Esophagus squamous epithelium (tissue), 5 donors: ENCODE results near the gene NAT16. TPM values are rescaled to one million over a fixed set of nuclear protein-coding genes. Genes with fewer than 3 reads are reported as not detected.

Source experiments
- DNase-seq: peaks from one replicate; lab custom pipeline; 2025; lab: John Stamatoyannopoulos, UW
- H3K27ac ChIP-seq, 4 donors: fragments of 200-600 bp; sonication (generic); one replicate each; pipeline ENCODE4 v1.5.1; 2016 to 2019; ENCODE audit warnings: mild to moderate bottlenecking in 1 of 4
- H3K27me3 ChIP-seq, 4 donors: fragments of 200-600 bp; sonication (generic); 1 replicate in 3 of 4; 2 replicates in 1 of 4; pipeline versions ENCODE4 v1.5.1 to v1.6.0; 2017 to 2021; ENCODE audit warnings: antibody characterized with exemption in 1 of 4
- H3K36me3 ChIP-seq, 3 donors: fragments of 200-600 bp; sonication (generic); one replicate each; pipeline ENCODE4 v1.5.1; 2016 to 2019
- H3K4me1 ChIP-seq, 3 donors: fragments of 200-600 bp; sonication (generic); one replicate each; pipeline ENCODE4 v1.5.1; 2017 to 2019
- H3K4me3 ChIP-seq, 4 donors: fragments of 200-600 bp; sonication (generic); 1 replicate in 3 of 4; 2 replicates in 1 of 4; pipeline ENCODE4 v1.5.1; 2016 to 2019; ENCODE audit warnings: mild to moderate bottlenecking in 2 of 4, moderate library complexity in 1 of 4
- H3K9me3 ChIP-seq, 3 donors: fragments of 200-600 bp; sonication (generic); one replicate each; pipeline ENCODE4 v1.5.1; 2016 to 2019
- POLR2A ChIP-seq, 4 donors: fragments of 450-650 bp; IDR thresholded peaks; one replicate each; pipeline ENCODE4 v1.6.1; 2017; ENCODE audit warnings: antibody characterized with exemption in 4 of 4, mild to moderate bottlenecking in 4 of 4, moderate library complexity in 3 of 4
- WGBS, 2 donors: methylation state at CpG; one replicate each; pipeline ENCODE4 v1.1.5; 2018; 5-methylcytosine and 5-hydroxymethylcytosine counted together
- intact Hi-C: fragments of 100-400 bp; cut with DNase I; formaldehyde crosslinking; loops from one replicate; pipeline ENCODE4 v1.15.0; 2022
- total RNA-seq, 4 donors: library from RNA; depleted of rRNA; stranded (reverse); fragments of >200 nt; gene quantifications; one replicate each; pipeline ENCODE4 v1.1.0, GENCODE V29; 2016
- TF ChIP-seq, protein P1 (sequence below), 6 experiments: fragments of 450-650 bp in 4 of 6; fragments of 200-600 bp in 2 of 6; sonication (generic) in 2 of 6; IDR thresholded peaks; one replicate each; pipeline ENCODE4 v1.5.1; 2016 to 2019; ENCODE audit warnings: antibody characterized with exemption in 6 of 6, mild to moderate bottlenecking in 4 of 6, moderate library complexity in 4 of 6
- donor health status: DM: yes; HTN: yes; CAD: no.

Gene NAT16
- total RNA-seq, 4 donors from 2014 or later: not detected

- Histone ChIP-seq H3K4me1 (peaks cover 6 to 14% (median 10%) of the 10 kb centered on the region in 3 donors), H3K36me3 (no peaks in the 10 kb centered on the region), H3K9me3 (no peaks in the 10 kb centered on the region), H3K27me3 (peaks cover 0 to 72% (median 18%) of the 10 kb centered on the region in 4 donors), H3K4me3 (no peak overlapping the region), H3K27ac (no peak overlapping the region)
- no peak for DNase-seq
- TF ChIP-seq, protein P1, sequence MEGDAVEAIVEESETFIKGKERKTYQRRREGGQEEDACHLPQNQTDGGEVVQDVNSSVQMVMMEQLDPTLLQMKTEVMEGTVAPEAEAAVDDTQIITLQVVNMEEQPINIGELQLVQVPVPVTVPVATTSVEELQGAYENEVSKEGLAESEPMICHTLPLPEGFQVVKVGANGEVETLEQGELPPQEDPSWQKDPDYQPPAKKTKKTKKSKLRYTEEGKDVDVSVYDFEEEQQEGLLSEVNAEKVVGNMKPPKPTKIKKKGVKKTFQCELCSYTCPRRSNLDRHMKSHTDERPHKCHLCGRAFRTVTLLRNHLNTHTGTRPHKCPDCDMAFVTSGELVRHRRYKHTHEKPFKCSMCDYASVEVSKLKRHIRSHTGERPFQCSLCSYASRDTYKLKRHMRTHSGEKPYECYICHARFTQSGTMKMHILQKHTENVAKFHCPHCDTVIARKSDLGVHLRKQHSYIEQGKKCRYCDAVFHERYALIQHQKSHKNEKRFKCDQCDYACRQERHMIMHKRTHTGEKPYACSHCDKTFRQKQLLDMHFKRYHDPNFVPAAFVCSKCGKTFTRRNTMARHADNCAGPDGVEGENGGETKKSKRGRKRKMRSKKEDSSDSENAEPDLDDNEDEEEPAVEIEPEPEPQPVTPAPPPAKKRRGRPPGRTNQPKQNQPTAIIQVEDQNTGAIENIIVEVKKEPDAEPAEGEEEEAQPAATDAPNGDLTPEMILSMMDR (IDR thresholded peaks at IDR 0.05): no peak
- no peak for TF ChIP-seq POLR2A (IDR thresholded peaks at IDR 0.05)
- intact Hi-C loops: no loop called here
- WGBS, 2 donors: 69 to 80% methylated on average over 3 to 11 of the region's 21 CpGs
Measured at GRCh38 chr7:101197991-101198390, 17.9 kb upstream of the NAT16 start.

- Histone ChIP-seq H3K9me3 (no peaks in the 10 kb centered on the region), H3K27me3 (peaks cover 0 to 51% (median 6%) of the 10 kb centered on the region in 4 donors), H3K4me3 (no peak overlapping the region), H3K4me1 (peaks cover 0 to 5% (median 0%) of the 10 kb centered on the region in 3 donors), H3K36me3 (no peaks in the 10 kb centered on the region), H3K27ac (no peak overlapping the region)
- intact Hi-C loops: no loop called here
- no peak for TF ChIP-seq POLR2A (IDR thresholded peaks at IDR 0.05)
- WGBS, 2 donors: 77 to 86% methylated on average over 1 to 3 of the region's 17 CpGs
- DNase-seq: no peak
Measured at GRCh38 chr7:101195884-101196283, 15.8 kb upstream of the NAT16 start.

DNA sequence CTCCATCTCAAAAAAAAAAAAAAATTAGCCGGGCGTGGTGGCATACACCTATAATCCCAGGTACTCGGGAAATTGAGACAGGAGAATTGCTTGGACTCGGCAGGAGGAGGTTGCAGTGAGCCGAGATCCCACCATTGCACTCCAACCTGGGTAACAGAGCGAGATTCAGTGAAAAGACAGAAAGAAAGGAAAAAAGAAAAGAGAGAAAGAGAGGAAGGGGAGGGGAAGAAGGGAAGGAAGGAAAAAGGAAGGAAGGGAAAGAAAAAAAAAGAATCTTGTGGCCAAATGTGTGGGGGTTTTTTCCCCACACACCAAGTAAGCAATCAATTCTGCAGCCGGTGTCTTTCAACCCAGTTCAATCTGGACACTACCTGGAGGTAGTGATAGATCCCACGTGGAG, 9.0 kb upstream of the NAT16 start:
- Histone ChIP-seq H3K27me3 (peaks cover 0 to 30% (median 0%) of the 10 kb centered on the region in 4 donors), H3K4me3 (no peak overlapping the region), H3K36me3 (no peaks in the 10 kb centered on the region), H3K27ac (no peak overlapping the region), H3K4me1 (peaks cover 0 to 5% (median 0%) of the 10 kb centered on the region in 3 donors), H3K9me3 (no peaks in the 10 kb centered on the region)
- 70 to 73% methylated on average over 8 of the region's 8 CpGs for WGBS, 2 donors
- TF ChIP-seq POLR2A (IDR thresholded peaks at IDR 0.05): no peak
- TF ChIP-seq, protein P1 (IDR thresholded peaks at IDR 0.05): no peak
- DNase-seq: no peak
- intact Hi-C loops: no loop called here

- intact Hi-C loops: no loop called here
- no peaks in the 10 kb centered on the region for H3K9me3 ChIP-seq
- H3K27ac ChIP-seq: no peak overlapping the region
- no peaks in the 10 kb centered on the region for H3K36me3 ChIP-seq
- TF ChIP-seq, protein P1 (IDR thresholded peaks at IDR 0.05): no peak
- TF ChIP-seq POLR2A (IDR thresholded peaks at IDR 0.05): no peak
- no peak for DNase-seq
- peaks cover 0 to 52% (median 2%) of the 10 kb centered on the region in 4 donors for H3K27me3 ChIP-seq
- WGBS, 2 donors: 67 to 70% methylated on average over 2 to 4 of the region's 4 CpGs
- H3K4me1 ChIP-seq: no peaks in the 10 kb centered on the region
- no peak overlapping the region for H3K4me3 ChIP-seq
Measured at GRCh38 chr7:101186844-101187428, 6.8 kb upstream of the NAT16 start.

DNA sequence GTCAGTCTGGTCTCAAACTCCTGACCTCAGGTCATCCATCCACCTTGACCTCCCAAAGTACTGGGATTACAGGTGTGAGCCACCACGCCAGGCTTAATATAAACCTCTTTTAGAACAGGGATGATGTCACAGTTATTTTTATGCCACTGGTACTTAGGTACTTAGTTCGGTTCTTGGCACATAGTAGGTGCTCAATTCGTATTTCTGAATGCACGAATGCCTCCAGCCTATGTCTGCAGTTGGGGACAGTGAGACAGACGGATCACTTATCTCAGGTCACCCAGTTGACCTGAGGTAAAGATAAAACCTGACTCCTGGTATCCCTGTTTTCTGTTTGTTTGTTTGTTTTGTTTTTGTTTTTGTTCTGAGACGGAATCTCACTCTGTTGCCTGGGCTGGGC, 6.1 kb upstream of the NAT16 start:
- H3K4me3 ChIP-seq: no peak overlapping the region
- DNase-seq: no peak
- WGBS, 2 donors: 48 to 57% methylated on average over 6 of the region's 6 CpGs
- H3K4me1 ChIP-seq: no peaks in the 10 kb centered on the region
- H3K27ac ChIP-seq: no peak overlapping the region
- no peaks in the 10 kb centered on the region for H3K9me3 ChIP-seq
- peaks cover 0 to 59% (median 2%) of the 10 kb centered on the region in 4 donors for H3K27me3 ChIP-seq
- TF ChIP-seq POLR2A (IDR thresholded peaks at IDR 0.05): no peak
- TF ChIP-seq, protein P1 (IDR thresholded peaks at IDR 0.05): no peak
- H3K36me3 ChIP-seq: no peaks in the 10 kb centered on the region
- intact Hi-C loops: no loop called here
